WTC11 (cell line): Measurements from ENCODE around the gene PLPP4.

Experiments
- CTCF ChIP-seq: fragments of 200-600 bp; IDR thresholded peaks from 2 replicates; pipeline ENCODE4 v1.8.0; 2022; ENCODE audit warnings: antibody characterized with exemption
- FOXK1 ChIP-seq: sonication (generic); formaldehyde crosslinking; IDR thresholded peaks from 2 replicates; pipeline ENCODE4 v1.8.0; 2022; ENCODE audit warnings: mild to moderate bottlenecking, moderate library complexity, missing genetic modification reagents
- MAX ChIP-seq: sonication (generic); formaldehyde crosslinking; IDR thresholded peaks from 2 replicates; pipeline ENCODE4 v1.8.0; 2022; ENCODE audit warnings: mild to moderate bottlenecking, missing genetic modification reagents
- NR2C2 ChIP-seq: sonication (generic); formaldehyde crosslinking; IDR thresholded peaks from 2 replicates; pipeline ENCODE4 v1.8.0; 2022; ENCODE audit warnings: mild to moderate bottlenecking, missing genetic modification reagents
- NR3C1 ChIP-seq: sonication (generic); formaldehyde crosslinking; conservative IDR thresholded peaks from 2 replicates; pipeline ENCODE4 v1.8.1; 2023; ENCODE audit warnings: low read depth, mild to moderate bottlenecking, missing genetic modification reagents
- TP53 ChIP-seq: sonication (generic); formaldehyde crosslinking; IDR thresholded peaks from 2 replicates; pipeline ENCODE4 v1.8.1; 2023; ENCODE audit warnings: mild to moderate bottlenecking, missing genetic modification reagents
- ZNF121 ChIP-seq: sonication (generic); formaldehyde crosslinking; IDR thresholded peaks from 2 replicates; pipeline ENCODE4 v1.8.0; 2023; ENCODE audit warnings: missing genetic modification reagents
- TF ChIP-seq, protein P1 (sequence below): sonication (generic); formaldehyde crosslinking; IDR thresholded peaks from 2 replicates; pipeline ENCODE4 v1.8.0; 2022; ENCODE audit warnings: mild to moderate bottlenecking, missing genetic modification reagents

DNA sequence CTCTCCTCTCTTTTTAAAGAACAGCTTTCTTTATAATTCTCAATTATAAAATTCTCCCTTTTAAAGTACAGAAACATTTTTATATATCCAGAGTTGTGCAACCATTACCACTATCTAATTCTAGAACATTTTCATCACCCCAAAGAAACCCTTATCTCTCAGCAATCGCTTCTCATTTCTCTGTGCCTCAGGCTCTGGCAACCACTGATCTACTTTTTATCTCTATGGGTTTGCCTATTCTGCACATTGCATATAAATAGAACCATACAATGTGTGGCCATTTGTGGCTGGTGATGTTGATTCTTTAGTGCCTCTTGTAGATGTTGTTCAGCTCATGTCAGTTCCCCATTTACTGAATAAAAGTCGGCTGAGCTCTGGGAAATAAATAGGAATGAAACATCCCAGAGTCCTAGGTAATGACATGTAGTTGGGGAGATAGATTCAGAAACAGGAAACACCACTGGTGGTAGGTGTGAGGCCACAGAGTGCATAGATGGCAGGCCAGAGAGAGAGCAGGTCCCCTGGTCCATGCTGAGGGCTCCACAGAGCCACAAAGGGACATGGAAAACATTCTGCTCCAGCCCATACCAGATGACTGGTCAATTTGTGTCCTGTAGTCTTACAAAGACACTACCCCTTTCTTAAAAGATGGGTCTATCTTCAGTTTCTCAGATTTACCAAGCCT, 126.5 kb downstream of the PLPP4 start:
- TF ChIP-seq TP53 (no peak), ZNF121 (CRISPR knock-in tag) (no peak), NR2C2 (no peak), FOXK1 (CRISPR knock-in tag) (no peak), CTCF (no peak), NR3C1 (CRISPR knock-in tag) (no peak), MAX (no peak)
- TF ChIP-seq, protein P1, sequence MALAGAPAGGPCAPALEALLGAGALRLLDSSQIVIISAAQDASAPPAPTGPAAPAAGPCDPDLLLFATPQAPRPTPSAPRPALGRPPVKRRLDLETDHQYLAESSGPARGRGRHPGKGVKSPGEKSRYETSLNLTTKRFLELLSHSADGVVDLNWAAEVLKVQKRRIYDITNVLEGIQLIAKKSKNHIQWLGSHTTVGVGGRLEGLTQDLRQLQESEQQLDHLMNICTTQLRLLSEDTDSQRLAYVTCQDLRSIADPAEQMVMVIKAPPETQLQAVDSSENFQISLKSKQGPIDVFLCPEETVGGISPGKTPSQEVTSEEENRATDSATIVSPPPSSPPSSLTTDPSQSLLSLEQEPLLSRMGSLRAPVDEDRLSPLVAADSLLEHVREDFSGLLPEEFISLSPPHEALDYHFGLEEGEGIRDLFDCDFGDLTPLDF (CRISPR knock-in tag) = no peak
